H1 (cell line): Measurements from ENCODE around the gene RASD1. TPM values are rescaled to one million over a fixed set of nuclear protein-coding genes. Genes with fewer than 3 reads are reported as not detected.

Source experiments
- CTCF ChIA-PET: fragments of 300-600 bp; sonication (Branson Sonifier 250); formaldehyde crosslinking; loops from one replicate; lab custom pipeline; 2021; ENCODE audit not compliant: partially characterized antibody; lab: Charles Lee
- POLR2A ChIA-PET: fragments of 300-600 bp; sonication (Branson Sonifier 250); formaldehyde crosslinking; loops from one replicate; lab custom pipeline; 2021; ENCODE audit warnings: inconsistent platforms; ENCODE audit not compliant: partially characterized antibody; lab: Charles Lee
- DNase-seq, 2 experiments: peaks; one replicate each; pipeline versions ENCODE4 v3.0.0 to v3.0.0-alpha.2; 2010 to 2022; ENCODE audit warnings: low spot score in 2 of 2, low read depth in 1 of 2, mixed read lengths in 1 of 2
- FAIRE-seq: peaks from 2 replicates; lab custom pipeline; 2011; peaks lifted over from hg19 to GRCh38; lab: Jason Lieb, UNC
- H2AFZ ChIP-seq: 2 replicates; pipeline ENCODE4 v1.8.1; 2012; ENCODE audit warnings: low read length, inconsistent platforms
- H2AK5ac ChIP-seq: 2 replicates; pipeline ENCODE4 v1.6.1; 2013; ENCODE audit warnings: low read depth, low read length
- H2BK120ac ChIP-seq: replicated peaks from 2 replicates; pipeline ENCODE3; 2013; ENCODE audit warnings: low read depth, low read length, inconsistent platforms
- H2BK12ac ChIP-seq: 2 replicates; pipeline ENCODE4 v1.6.1; 2013; ENCODE audit warnings: low read depth, low read length
- H2BK15ac ChIP-seq: 2 replicates; pipeline ENCODE4 v1.6.1; 2013; ENCODE audit warnings: low read length
- H2BK20ac ChIP-seq: 2 replicates; pipeline ENCODE4 v1.6.1; 2013; ENCODE audit warnings: low read length
- H2BK5ac ChIP-seq: 2 replicates; pipeline ENCODE4 v1.6.1; 2013; ENCODE audit warnings: low read depth, low read length
- H3K14ac ChIP-seq: 2 replicates; pipeline ENCODE4 v1.6.1; 2013; ENCODE audit warnings: inconsistent platforms; ENCODE audit not compliant: insufficient read length
- H3K18ac ChIP-seq: 2 replicates; pipeline ENCODE4 v1.6.1; 2013; ENCODE audit warnings: low read length; ENCODE audit errors: extremely low read depth
- H3K23ac ChIP-seq: 2 replicates; pipeline ENCODE4 v1.6.1; 2013; ENCODE audit warnings: inconsistent platforms; ENCODE audit not compliant: insufficient read length
- H3K23me2 ChIP-seq: 2 replicates; pipeline ENCODE4 v1.6.1; 2013; ENCODE audit warnings: low read depth, low read length
- H3K27ac ChIP-seq: 2 replicates; pipeline ENCODE4 v1.6.1; 2011; ENCODE audit warnings: low read depth, low read length, inconsistent platforms
- H3K27me3 ChIP-seq, 4 experiments: replicated peaks in 1 of 4; 1 replicate in 1 of 4; 2 replicates in 3 of 4; pipeline versions ENCODE4 v1.6.1 to v1.8.1; 2011 to 2013; ENCODE audit warnings: low read length in 3 of 4, mild to moderate bottlenecking in 3 of 4, inconsistent platforms in 2 of 4, mixed read lengths in 2 of 4, moderate library complexity in 1 of 4; ENCODE audit not compliant: control insufficient read depth in 3 of 4, insufficient read depth in 3 of 4; ENCODE audit errors: extremely low read depth in 1 of 4
- H3K36me3 ChIP-seq, 4 experiments: 2 replicates each; pipeline versions ENCODE4 v1.6.1 to v1.8.1; 2011 to 2013; ENCODE audit warnings: mild to moderate bottlenecking in 4 of 4, low read length in 3 of 4, moderate library complexity in 2 of 4, control low read depth in 1 of 4, inconsistent platforms in 1 of 4; ENCODE audit not compliant: insufficient read depth in 4 of 4, control insufficient read depth in 2 of 4
- H3K4ac ChIP-seq: replicated peaks from 2 replicates; pipeline ENCODE3; 2013; ENCODE audit warnings: low read length, low read depth, mixed read lengths, inconsistent platforms; ENCODE audit not compliant: insufficient read length
- H3K4me1 ChIP-seq, 4 experiments: replicated peaks in 1 of 4; 1 replicate in 1 of 4; 2 replicates in 3 of 4; pipeline versions ENCODE4 v1.6.1 to v1.8.1; 2011 to 2013; ENCODE audit warnings: low read length in 3 of 4, inconsistent platforms in 2 of 4, mixed read lengths in 1 of 4; ENCODE audit not compliant: insufficient read depth in 4 of 4, control insufficient read depth in 3 of 4
- H3K4me2 ChIP-seq, 2 experiments: 2 replicates each; pipeline versions ENCODE4 v1.6.1 to v1.8.1; 2011 to 2013; ENCODE audit warnings: low read depth in 2 of 2, low read length in 2 of 2, control low read depth in 1 of 2, inconsistent platforms in 1 of 2, mild to moderate bottlenecking in 1 of 2; ENCODE audit not compliant: insufficient read depth in 1 of 2
- H3K4me3 ChIP-seq, 4 experiments: fragments of 200-600, 300-600 bp in 1 of 4; sonication (generic), shearing (Covaris generic), sonication (Bioruptor Twin) in 1 of 4; 2 replicates each; pipeline versions ENCODE4 v1.5.1 to v1.8.1; 2011 to 2016; ENCODE audit warnings: low read length in 4 of 4, low read depth in 3 of 4, control low read depth in 2 of 4, inconsistent platforms in 2 of 4, mild to moderate bottlenecking in 2 of 4, mixed read lengths in 1 of 4, moderate library complexity in 1 of 4; ENCODE audit not compliant: insufficient read depth in 2 of 4; ENCODE audit errors: extremely low read depth in 1 of 4
- H3K56ac ChIP-seq: replicated peaks from 2 replicates; pipeline ENCODE3; 2013; ENCODE audit warnings: low read depth, mild to moderate bottlenecking, mixed read lengths, low read length, inconsistent platforms; ENCODE audit not compliant: insufficient read length
- H3K79me1 ChIP-seq: 2 replicates; pipeline ENCODE4 v1.6.1; 2013; ENCODE audit warnings: low read depth, low read length, control low read depth
- H3K79me2 ChIP-seq, 2 experiments: 2 replicates each; pipeline versions ENCODE4 v1.6.1 to v1.8.1; 2012 to 2013; ENCODE audit warnings: low read length in 2 of 2, mild to moderate bottlenecking in 2 of 2, inconsistent platforms in 1 of 2; ENCODE audit not compliant: insufficient read depth in 2 of 2, control insufficient read depth in 1 of 2
- H3K9ac ChIP-seq, 4 experiments: replicated peaks in 1 of 4; 1 replicate in 1 of 4; 2 replicates in 3 of 4; pipeline versions ENCODE4 v1.6.1 to v1.8.1; 2011 to 2013; ENCODE audit warnings: low read depth in 3 of 4, low read length in 3 of 4, control low read depth in 2 of 4, mild to moderate bottlenecking in 2 of 4, moderate library complexity in 2 of 4, inconsistent platforms in 1 of 4; ENCODE audit errors: extremely low read depth in 1 of 4
- H3K9me3 ChIP-seq, 2 experiments: 2 replicates each; pipeline versions ENCODE4 v1.6.1 to v1.8.1; 2012 to 2013; ENCODE audit warnings: mild to moderate bottlenecking in 2 of 2, moderate library complexity in 2 of 2, control low read depth in 1 of 2, inconsistent platforms in 1 of 2, low read depth in 1 of 2, low read length in 1 of 2, mixed read lengths in 1 of 2; ENCODE audit not compliant: insufficient read depth in 2 of 2
- H4K20me1 ChIP-seq, 2 experiments: replicated peaks in 1 of 2; 2 replicates each; pipeline versions ENCODE3 to v1.8.1; 2011 to 2013; ENCODE audit warnings: inconsistent platforms in 2 of 2, low read length in 2 of 2, mild to moderate bottlenecking in 1 of 2; ENCODE audit not compliant: insufficient read depth in 2 of 2, control insufficient read depth in 1 of 2
- H4K5ac ChIP-seq: 2 replicates; pipeline ENCODE4 v1.6.1; 2013; ENCODE audit warnings: low read length, low read depth, mixed read lengths, inconsistent platforms; ENCODE audit not compliant: insufficient read length
- H4K8ac ChIP-seq: 2 replicates; pipeline ENCODE4 v1.8.0; 2013; ENCODE audit warnings: mild to moderate bottlenecking, moderate library complexity, low read length, inconsistent platforms; ENCODE audit not compliant: insufficient read depth; ENCODE audit errors: extremely low read depth
- H4K91ac ChIP-seq: replicated peaks from 2 replicates; pipeline ENCODE3; 2013; ENCODE audit warnings: low read length, mixed read lengths, inconsistent platforms; ENCODE audit not compliant: insufficient read length
- ASH2L ChIP-seq: fragments of 200-600, 300-600 bp; sonication (generic); IDR thresholded peaks from one replicate; pipeline ENCODE4 v1.7.1; 2017; ENCODE audit warnings: low read length
- BACH1 ChIP-seq: IDR thresholded peaks from 2 replicates; pipeline ENCODE4 v1.6.1; 2012; ENCODE audit warnings: low read length, improper control_type of control experiment
- EP300 ChIP-seq, 2 experiments: IDR thresholded peaks; 1 replicate in 1 of 2; 2 replicates in 1 of 2; pipeline ENCODE4 v1.6.1; 2011 to 2012; ENCODE audit warnings: low read depth in 2 of 2, low read length in 2 of 2, mild to moderate bottlenecking in 2 of 2, borderline replicate concordance in 1 of 2, inconsistent platforms in 1 of 2, moderate library complexity in 1 of 2
- EZH2 ChIP-seq: fragments of 200-600 bp; sonication (generic); IDR thresholded peaks from 2 replicates; pipeline ENCODE4 v1.7.1; 2012; ENCODE audit warnings: low read depth, mild to moderate bottlenecking, moderate library complexity, low read length, inconsistent platforms; ENCODE audit not compliant: severe bottlenecking
- JUND ChIP-seq: IDR thresholded peaks from 2 replicates; pipeline ENCODE4 v1.6.1; 2011; ENCODE audit warnings: mild to moderate bottlenecking, improper control_type of control experiment, low read length
- WGBS, 2 experiments: shearing (Covaris generic) in 1 of 2; methylation state at CpG; one replicate each; pipeline versions ENCODE4 v1.1.6 to v1.1.7; 2013 to 2015; ENCODE audit warnings: low lambda C conversion rate in 2 of 2, mixed read lengths in 2 of 2, inconsistent platforms in 1 of 2, low coverage in 1 of 2, missing lambda C conversion rate in 1 of 2; ENCODE audit not compliant: insufficient replicate concordance in 2 of 2, insufficient coverage in 1 of 2, insufficient read length in 1 of 2; ENCODE audit errors: extremely low coverage in 1 of 2, missing lambda C conversion rate in 1 of 2; 5-methylcytosine and 5-hydroxymethylcytosine counted together
- long read RNA-seq, 2 experiments: library from RNA in 1 of 2; library from capped mRNA in 1 of 2; stranded (forward); transcript quantifications; one replicate each; pipeline ENCODE4 v2.0.0, GENCODE V29; 2021; ENCODE audit warnings: inconsistent platforms in 1 of 2
- polyA minus RNA-seq, 3 experiments: library from RNA; depleted of rRNA, polyadenylated mRNA; stranded (reverse); fragments of >200 nt; gene quantifications; 1 replicate in 2 of 3; 2 replicates in 1 of 3; pipeline ENCODE4 v1.2.3, GENCODE V29; 2011
- polyA plus RNA-seq, 7 experiments: library from polyadenylated mRNA; depleted of rRNA in 3 of 7; stranded (reverse) in 5 of 7; unstranded in 2 of 7; fragments of >200 nt in 5 of 7; fragments of 200-250 nt in 2 of 7; gene quantifications; 1 replicate in 5 of 7; 2 replicates in 1 of 7; 4 replicates in 1 of 7; pipeline versions ENCODE4 v1.2.1 to v1.2.3, GENCODE V29; 2011 to 2013; ENCODE audit warnings: missing spikeins in 2 of 7, mixed read lengths in 2 of 7
- total RNA-seq: library from RNA; stranded (reverse); fragmentation: NEBNext Ultra II Directional; extraction: Animal tissue kit (Norgen Biotek cat#: 25700); gene quantifications from 2 replicates; pipeline ENCODE4 v1.2.1, GENCODE V29; 2021

Gene RASD1, protein sequence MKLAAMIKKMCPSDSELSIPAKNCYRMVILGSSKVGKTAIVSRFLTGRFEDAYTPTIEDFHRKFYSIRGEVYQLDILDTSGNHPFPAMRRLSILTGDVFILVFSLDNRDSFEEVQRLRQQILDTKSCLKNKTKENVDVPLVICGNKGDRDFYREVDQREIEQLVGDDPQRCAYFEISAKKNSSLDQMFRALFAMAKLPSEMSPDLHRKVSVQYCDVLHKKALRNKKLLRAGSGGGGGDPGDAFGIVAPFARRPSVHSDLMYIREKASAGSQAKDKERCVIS
- total RNA-seq, result 1.8 and 2.6 TPM in 2 replicates
- 2.3 and 2.9 TPM in 2 replicates for polyA plus RNA-seq (2011; rRNA removed)
- polyA plus RNA-seq (2011; cell fraction: cytosol; rRNA removed), result 2.4 TPM
- polyA plus RNA-seq (2011; cell fraction: nucleus; rRNA removed), result 5.4 TPM
- 0.72 to 2.7 TPM (median 2.0 TPM) in 4 replicates for polyA plus RNA-seq (2012, experiment 1 of 2)
- polyA plus RNA-seq (2012, experiment 2 of 2), result 2.0 TPM
- 1.5 TPM for polyA plus RNA-seq (2013, experiment 1 of 2)
- 1.5 TPM for polyA plus RNA-seq (2013, experiment 2 of 2)
- 1.9 and 2.1 TPM in 2 replicates for polyA minus RNA-seq (2011; rRNA and poly(A)+ RNA removed)
- polyA minus RNA-seq (2011; cell fraction: cytosol; rRNA and poly(A)+ RNA removed), result 1.9 TPM
- polyA minus RNA-seq (2011; cell fraction: nucleus; rRNA and poly(A)+ RNA removed), result 15.3 TPM
- long read RNA-seq, experiment 1, result 0 reads
- long read RNA-seq, experiment 2, result 0 reads

GRCh38 chr17:17496189-17497064, at the start of gene RASD1:
TSS of gene RASD1 (minus strand) at chr17:17496395. CDS start at chr17:17496181, 214 bp downstream.
- H3K4me3 ChIP-seq, result peak within 1 kb of the TSS; percentile 43 to 70 (median 59)
- 0 out of 2 replicates have a peak within 1 kb of the TSS, but pooled peaks have one; percentile 95 for H2BK15ac ChIP-seq
- peak within 1 kb of the TSS; percentile 100 for H3K4ac ChIP-seq
- peak within 1 kb of the TSS; percentile 87; the same call in 1 of the 2 replicates for H2BK12ac ChIP-seq
- peak within 1 kb of the TSS; percentile 58 for H3K14ac ChIP-seq
- peak within 1 kb of the TSS; percentile 65 for H2BK120ac ChIP-seq
- CTCF ChIA-PET, result interaction anchor here (0.5 to 6.4 kb wide), 47 partner anchors 9 to 497 kb away, joined by 3 to 81 read pairs (median 4); partner anchors contain the start of gene PEMT
- peak within 1 kb of the TSS; percentile 34 for H3K56ac ChIP-seq
- H2AFZ ChIP-seq, result peak within 1 kb of the TSS; percentile 48; the same call in 1 of the 2 replicates
- peak within 1 kb of the TSS; percentile 71 for H4K91ac ChIP-seq
- H3K23ac ChIP-seq, result peak within 1 kb of the TSS; percentile 2
- no peak within 1 kb of the TSS for H3K27ac ChIP-seq
- peaks cover 5 to 29% (median 22%) of the 10 kb centered on the region in 4 experiments for H3K4me1 ChIP-seq
- no peaks in the 10 kb centered on the region for H3K9me3 ChIP-seq
- no peak for FAIRE-seq
- POLR2A ChIA-PET, result interaction anchor here (0.7 to 4.7 kb wide), 37 partner anchors 8 to 289 kb away, joined by 3 to 26 read pairs (median 4); partner anchors contain the start of genes MED9 and PEMT
- peaks cover 14 to 26% (median 22%) of the 10 kb centered on the region in 4 experiments; a peak in 6 of 7 replicates for H3K27me3 ChIP-seq
- peak in 1 of 2 experiments; percentile 93 for DNase-seq
- no peaks in the 10 kb centered on the region for H3K79me2 ChIP-seq
- peak within 1 kb of the TSS; percentile 88 for H3K18ac ChIP-seq
- H3K23me2 ChIP-seq, result peaks cover 23% of the 10 kb centered on the region; the same call in 1 of the 2 replicates
- 1% methylated on average over 46 of the region's 93 CpGs; no CpG with 5 or more reads in 1 of the 2 experiments for WGBS, 2 experiments
- H4K20me1 ChIP-seq, result peaks cover 14 to 15% of the 10 kb centered on the region in 2 experiments
- H4K8ac ChIP-seq, result peak within 1 kb of the TSS; percentile 90
- H3K36me3 ChIP-seq, result peaks cover 3 to 9% (median 5%) of the 10 kb centered on the region in 4 experiments; a peak in 6 of 8 replicates
- H4K5ac ChIP-seq, result peak within 1 kb of the TSS; percentile 19
- peak within 1 kb of the TSS; percentile 13 to 66 (median 42) for H3K9ac ChIP-seq
- H3K79me1 ChIP-seq, result peaks cover 2% of the 10 kb centered on the region
- 0 out of 2 replicates have a peak within 1 kb of the TSS, but pooled peaks have one; percentile 32 for H2BK20ac ChIP-seq
- no peak within 1 kb of the TSS; the same call in 1 of the 2 replicates for H2BK5ac ChIP-seq
- peak within 1 kb of the TSS; percentile 78; the same call in 1 of the 2 replicates for H2AK5ac ChIP-seq
- peak within 1 kb of the TSS; percentile 89 to 99 for H3K4me2 ChIP-seq
- no peak for TF ChIP-seq JUND
- TF ChIP-seq BACH1, result no peak
- no peak for TF ChIP-seq EZH2
- peak; percentile 60 for TF ChIP-seq ASH2L
- TF ChIP-seq EP300 (IDR thresholded peaks at IDR 0.05; ENCODE audit: borderline replicate concordance in 1 of 2, low read depth in 2 of 2, low read length in 2 of 2), result peak in 1 of 2 experiments; percentile 70; a peak in 1 of 3 replicates
